ENCODE measurements around the gene RTKN. TPM values are rescaled to one million over a fixed set of nuclear protein-coding genes. Genes with fewer than 3 reads are reported as not detected.

RTKN gene, protein sequence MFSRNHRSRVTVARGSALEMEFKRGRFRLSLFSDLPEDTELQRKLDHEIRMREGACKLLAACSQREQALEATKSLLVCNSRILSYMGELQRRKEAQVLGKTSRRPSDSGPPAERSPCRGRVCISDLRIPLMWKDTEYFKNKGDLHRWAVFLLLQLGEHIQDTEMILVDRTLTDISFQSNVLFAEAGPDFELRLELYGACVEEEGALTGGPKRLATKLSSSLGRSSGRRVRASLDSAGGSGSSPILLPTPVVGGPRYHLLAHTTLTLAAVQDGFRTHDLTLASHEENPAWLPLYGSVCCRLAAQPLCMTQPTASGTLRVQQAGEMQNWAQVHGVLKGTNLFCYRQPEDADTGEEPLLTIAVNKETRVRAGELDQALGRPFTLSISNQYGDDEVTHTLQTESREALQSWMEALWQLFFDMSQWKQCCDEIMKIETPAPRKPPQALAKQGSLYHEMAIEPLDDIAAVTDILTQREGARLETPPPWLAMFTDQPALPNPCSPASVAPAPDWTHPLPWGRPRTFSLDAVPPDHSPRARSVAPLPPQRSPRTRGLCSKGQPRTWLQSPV
- total RNA-seq, result 100 to 1,000 TPM in 1 of 2 donors, 10 to 100 TPM in 1; 83.6 to 117 TPM
- 35.7 TPM for polyA plus RNA-seq (2013, experiment 1 of 2)
- 34.4 TPM for polyA plus RNA-seq (2013, experiment 2 of 2)
- long read RNA-seq, experiment 1, transcript RTKN-202 (12 exons, 2,142 nt), result major isoform, 10 of 19 reads
- long read RNA-seq, experiment 1, partial matches to known transcripts, result 2 of 19 reads
- long read RNA-seq, experiment 1, other reads (novel, unspliced or antisense), result 6 of 19 reads
- long read RNA-seq, experiment 2, transcript RTKN-202 (12 exons, 2,142 nt), result major isoform, 120 of 193 reads
- long read RNA-seq, experiment 2, partial matches to known transcripts, result 17 of 193 reads
- long read RNA-seq, experiment 2, other reads (novel, unspliced or antisense), result 48 of 193 reads
- long read RNA-seq, experiment 3, transcript RTKN-203 (13 exons, 2,646 nt), result minor isoform, 5 of 271 reads
- long read RNA-seq, experiment 3, transcript RTKN-201 (12 exons, 2,220 nt), result minor isoform, 8 of 271 reads
- long read RNA-seq, experiment 3, transcript RTKN-207 (2 exons, 1,105 nt), result minor isoform, 5 of 271 reads
- long read RNA-seq, experiment 3, transcript RTKN-202 (12 exons, 2,142 nt), result major isoform, 202 of 271 reads
- long read RNA-seq, experiment 3, partial matches to known transcripts, result 9 of 271 reads
- long read RNA-seq, experiment 3, other reads (novel, unspliced or antisense), result 42 of 271 reads
- long read RNA-seq, experiment 4, transcript RTKN-202 (12 exons, 2,142 nt), result major isoform, 27 of 46 reads
- long read RNA-seq, experiment 4, partial matches to known transcripts, result 2 of 46 reads
- long read RNA-seq, experiment 4, other reads (novel, unspliced or antisense), result 15 of 46 reads

DNA sequence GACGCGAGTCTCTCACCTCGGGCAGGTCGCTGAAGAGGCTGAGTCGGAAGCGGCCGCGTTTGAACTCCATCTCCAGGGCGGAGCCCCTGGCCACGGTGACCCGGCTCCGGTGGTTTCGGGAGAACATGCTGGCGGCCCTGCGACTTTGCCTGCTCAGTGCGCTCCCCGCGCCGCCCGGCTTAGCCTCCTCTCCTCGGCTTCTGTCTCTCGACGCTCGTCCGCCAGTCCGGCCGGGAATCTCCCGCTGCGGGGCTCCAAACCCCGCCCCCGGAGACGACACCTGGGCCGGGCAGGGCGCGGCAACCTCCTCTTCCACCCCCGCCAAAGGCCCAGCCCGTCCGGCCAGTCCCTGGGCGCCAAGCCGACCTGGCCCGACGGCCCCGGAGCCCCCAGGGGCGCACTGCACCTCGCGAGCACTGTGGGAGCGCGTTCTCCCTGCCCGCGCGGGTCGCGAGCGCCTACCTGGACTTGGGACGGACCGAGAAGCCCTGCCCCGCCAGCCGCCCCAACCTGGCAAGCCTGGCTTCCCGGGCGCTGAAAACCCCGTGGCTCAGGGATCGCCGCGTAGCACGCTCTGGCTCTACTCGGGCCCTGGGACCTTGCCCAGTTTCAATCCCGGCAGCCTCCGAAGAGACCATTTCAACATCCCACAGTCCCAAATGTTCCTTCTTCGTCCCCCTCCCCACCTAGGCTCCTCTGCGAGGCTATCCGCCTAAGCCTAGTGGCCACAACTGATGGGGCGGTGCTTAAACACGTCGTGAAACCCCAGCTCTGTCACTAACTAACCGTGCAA lies at the start of gene RTKN:
TSS of gene RTKN (minus strand) at position 248 of the 793 bp plus-strand sequence. CDS start at position 127, 121 bp downstream.
- Histone ChIP-seq H3K36me3 (ENCODE audit: control insufficient read depth, insufficient read depth, low read length) (peaks cover 27% of the 10 kb centered on the region), H3K27ac (ENCODE audit: low read depth, low read length) (peak within 1 kb of the TSS; percentile 98), H3K9ac (ENCODE audit: extremely low read depth, low read length, poor library complexity, severe bottlenecking) (peak within 1 kb of the TSS; percentile 95), H3K9me3 (ENCODE audit: control insufficient read depth, low read length) (no peaks in the 10 kb centered on the region), H3K4me3 (ENCODE audit: low read length) (peak within 1 kb of the TSS; percentile 96), H3K27me3 (ENCODE audit: control insufficient read depth, insufficient read depth, low read length, poor library complexity, severe bottlenecking) (no peaks in the 10 kb centered on the region), H3K4me1 (ENCODE audit: control insufficient read depth, insufficient read depth, low read length) (peaks cover 12% of the 10 kb centered on the region)
- WGBS, 2 experiments (ENCODE audit: insufficient coverage in 1 of 2, insufficient read length in 1 of 2), result 1 to 3% methylated on average over 12 to 75 of the region's 75 CpGs
- Mint-ChIP-seq H3K4me3 (peak within 1 kb of the TSS; percentile 96), H3K9me3 (no peaks in the 10 kb centered on the region), H3K4me1 (peaks cover 35% of the 10 kb centered on the region), H3K36me3 (ENCODE audit: low read depth) (peaks cover 18% of the 10 kb centered on the region), H3K27ac (peak within 1 kb of the TSS; percentile 99), H3K27me3 (ENCODE audit: insufficient read depth) (no peaks in the 10 kb centered on the region)
- peak; percentile 94 for DNase-seq
- TF ChIP-seq, protein P1, sequence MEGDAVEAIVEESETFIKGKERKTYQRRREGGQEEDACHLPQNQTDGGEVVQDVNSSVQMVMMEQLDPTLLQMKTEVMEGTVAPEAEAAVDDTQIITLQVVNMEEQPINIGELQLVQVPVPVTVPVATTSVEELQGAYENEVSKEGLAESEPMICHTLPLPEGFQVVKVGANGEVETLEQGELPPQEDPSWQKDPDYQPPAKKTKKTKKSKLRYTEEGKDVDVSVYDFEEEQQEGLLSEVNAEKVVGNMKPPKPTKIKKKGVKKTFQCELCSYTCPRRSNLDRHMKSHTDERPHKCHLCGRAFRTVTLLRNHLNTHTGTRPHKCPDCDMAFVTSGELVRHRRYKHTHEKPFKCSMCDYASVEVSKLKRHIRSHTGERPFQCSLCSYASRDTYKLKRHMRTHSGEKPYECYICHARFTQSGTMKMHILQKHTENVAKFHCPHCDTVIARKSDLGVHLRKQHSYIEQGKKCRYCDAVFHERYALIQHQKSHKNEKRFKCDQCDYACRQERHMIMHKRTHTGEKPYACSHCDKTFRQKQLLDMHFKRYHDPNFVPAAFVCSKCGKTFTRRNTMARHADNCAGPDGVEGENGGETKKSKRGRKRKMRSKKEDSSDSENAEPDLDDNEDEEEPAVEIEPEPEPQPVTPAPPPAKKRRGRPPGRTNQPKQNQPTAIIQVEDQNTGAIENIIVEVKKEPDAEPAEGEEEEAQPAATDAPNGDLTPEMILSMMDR (conservative IDR thresholded peaks at IDR 0.05), result peak; percentile 25

DNA sequence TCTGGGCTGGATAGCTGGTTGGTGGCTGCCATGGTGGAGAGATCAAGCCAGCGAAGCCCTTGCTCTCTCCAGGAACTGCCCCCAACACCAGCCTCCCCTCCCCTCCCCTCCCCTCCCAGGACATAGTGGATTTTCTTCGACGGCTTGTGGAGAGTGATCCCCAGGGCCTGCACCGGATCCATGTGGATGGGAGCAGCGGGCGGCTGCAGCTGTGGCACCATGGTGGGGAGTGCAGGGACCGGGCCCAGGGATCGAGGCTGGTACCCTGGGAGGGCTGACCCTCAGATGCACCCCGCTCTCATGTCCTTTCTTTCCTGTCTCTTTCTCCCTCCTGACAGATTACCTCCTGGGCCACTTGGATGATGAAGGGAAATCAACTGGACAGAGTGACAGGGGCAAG lies 48.2 kb upstream of the RTKN start:
- H3K27ac Mint-ChIP-seq, result no peak overlapping the region
- H3K4me1 ChIP-seq (ENCODE audit: control insufficient read depth, insufficient read depth, low read length), result no peaks in the 10 kb centered on the region
- no peak overlapping the region for H3K27ac ChIP-seq (ENCODE audit: low read depth, low read length)
- H3K36me3 Mint-ChIP-seq (ENCODE audit: low read depth), result peaks cover 49% of the 10 kb centered on the region
- WGBS, 2 experiments (ENCODE audit: insufficient coverage in 1 of 2, insufficient read length in 1 of 2), result 93 to 94% methylated on average over 3 to 9 of the region's 9 CpGs
- H3K4me1 Mint-ChIP-seq, result no peaks in the 10 kb centered on the region
- H3K4me3 Mint-ChIP-seq, result no peak overlapping the region
- TF ChIP-seq, protein P1 (conservative IDR thresholded peaks at IDR 0.05), result no peak
- H3K9me3 Mint-ChIP-seq, result no peaks in the 10 kb centered on the region
- no peak overlapping the region for H3K9ac ChIP-seq (ENCODE audit: extremely low read depth, low read length, poor library complexity, severe bottlenecking)
- no peak overlapping the region for H3K4me3 ChIP-seq (ENCODE audit: low read length)
- no peak for DNase-seq
- no peaks in the 10 kb centered on the region for H3K9me3 ChIP-seq (ENCODE audit: control insufficient read depth, low read length)
- H3K36me3 ChIP-seq (ENCODE audit: control insufficient read depth, insufficient read depth, low read length), result peaks cover 34% of the 10 kb centered on the region
- H3K27me3 Mint-ChIP-seq (ENCODE audit: insufficient read depth), result peaks cover under 1% of the 10 kb centered on the region
- no peaks in the 10 kb centered on the region for H3K27me3 ChIP-seq (ENCODE audit: control insufficient read depth, insufficient read depth, low read length, poor library complexity, severe bottlenecking)
